Gastroesophageal sphincter (tissue), 3 donors: Measurements from ENCODE around the gene ACAP1.

Experiments
- EP300 ChIP-seq: sonication (generic); formaldehyde crosslinking; IDR thresholded peaks from one replicate; pipeline ENCODE4 v1.6.1; 2017; ENCODE audit warnings: antibody characterized with exemption, mild to moderate bottlenecking
- POLR2A ChIP-seq, 2 donors: fragments of 450-650 bp; IDR thresholded peaks; one replicate each; pipeline ENCODE4 v1.6.1; 2017; ENCODE audit warnings: antibody characterized with exemption in 2 of 2, mild to moderate bottlenecking in 2 of 2, moderate library complexity in 1 of 2
- POLR2AphosphoS5 ChIP-seq: sonication (generic); formaldehyde crosslinking; IDR thresholded peaks from one replicate; pipeline ENCODE4 v1.6.1; 2017; ENCODE audit warnings: antibody characterized with exemption
- TF ChIP-seq, protein P1 (sequence below), 4 experiments: fragments of 200-600 bp in 2 of 4; fragments of 450-650 bp in 2 of 4; sonication (generic) in 1 of 4; IDR thresholded peaks; one replicate each; pipeline ENCODE4 v1.5.1; 2017 to 2019; ENCODE audit warnings: antibody characterized with exemption in 4 of 4, mild to moderate bottlenecking in 2 of 4, moderate library complexity in 2 of 4

DNA sequence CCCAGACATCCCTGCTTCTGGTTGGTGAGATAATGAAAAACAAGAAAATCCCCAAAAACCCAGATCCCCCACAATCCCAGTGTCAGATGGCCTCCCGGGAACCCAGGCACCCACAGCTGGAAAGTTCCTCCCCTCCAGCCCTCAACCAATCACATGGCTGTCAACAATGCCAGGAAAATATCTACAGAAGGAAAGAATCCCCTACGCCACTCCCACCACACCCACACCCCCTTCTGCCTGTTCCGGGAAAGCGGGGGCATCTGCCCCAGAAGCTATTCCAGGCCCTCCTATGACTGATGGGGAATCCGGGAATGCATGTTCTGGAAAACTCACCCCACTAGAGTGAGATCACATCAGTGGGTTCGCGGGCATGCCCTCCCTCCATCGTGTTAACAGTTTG is 20.4 kb downstream of the ACAP1 start:
- TF ChIP-seq, protein P1, sequence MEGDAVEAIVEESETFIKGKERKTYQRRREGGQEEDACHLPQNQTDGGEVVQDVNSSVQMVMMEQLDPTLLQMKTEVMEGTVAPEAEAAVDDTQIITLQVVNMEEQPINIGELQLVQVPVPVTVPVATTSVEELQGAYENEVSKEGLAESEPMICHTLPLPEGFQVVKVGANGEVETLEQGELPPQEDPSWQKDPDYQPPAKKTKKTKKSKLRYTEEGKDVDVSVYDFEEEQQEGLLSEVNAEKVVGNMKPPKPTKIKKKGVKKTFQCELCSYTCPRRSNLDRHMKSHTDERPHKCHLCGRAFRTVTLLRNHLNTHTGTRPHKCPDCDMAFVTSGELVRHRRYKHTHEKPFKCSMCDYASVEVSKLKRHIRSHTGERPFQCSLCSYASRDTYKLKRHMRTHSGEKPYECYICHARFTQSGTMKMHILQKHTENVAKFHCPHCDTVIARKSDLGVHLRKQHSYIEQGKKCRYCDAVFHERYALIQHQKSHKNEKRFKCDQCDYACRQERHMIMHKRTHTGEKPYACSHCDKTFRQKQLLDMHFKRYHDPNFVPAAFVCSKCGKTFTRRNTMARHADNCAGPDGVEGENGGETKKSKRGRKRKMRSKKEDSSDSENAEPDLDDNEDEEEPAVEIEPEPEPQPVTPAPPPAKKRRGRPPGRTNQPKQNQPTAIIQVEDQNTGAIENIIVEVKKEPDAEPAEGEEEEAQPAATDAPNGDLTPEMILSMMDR (IDR thresholded peaks at IDR 0.05): no peak
- no peak for TF ChIP-seq POLR2A (IDR thresholded peaks at IDR 0.05)
- TF ChIP-seq POLR2AphosphoS5: peak; percentile 48
- no peak for TF ChIP-seq EP300
